ENCODE results near the gene DUSP16. TPM values are rescaled to one million over a fixed set of nuclear protein-coding genes. Genes with fewer than 3 reads are reported as not detected.

Gene DUSP16, protein sequence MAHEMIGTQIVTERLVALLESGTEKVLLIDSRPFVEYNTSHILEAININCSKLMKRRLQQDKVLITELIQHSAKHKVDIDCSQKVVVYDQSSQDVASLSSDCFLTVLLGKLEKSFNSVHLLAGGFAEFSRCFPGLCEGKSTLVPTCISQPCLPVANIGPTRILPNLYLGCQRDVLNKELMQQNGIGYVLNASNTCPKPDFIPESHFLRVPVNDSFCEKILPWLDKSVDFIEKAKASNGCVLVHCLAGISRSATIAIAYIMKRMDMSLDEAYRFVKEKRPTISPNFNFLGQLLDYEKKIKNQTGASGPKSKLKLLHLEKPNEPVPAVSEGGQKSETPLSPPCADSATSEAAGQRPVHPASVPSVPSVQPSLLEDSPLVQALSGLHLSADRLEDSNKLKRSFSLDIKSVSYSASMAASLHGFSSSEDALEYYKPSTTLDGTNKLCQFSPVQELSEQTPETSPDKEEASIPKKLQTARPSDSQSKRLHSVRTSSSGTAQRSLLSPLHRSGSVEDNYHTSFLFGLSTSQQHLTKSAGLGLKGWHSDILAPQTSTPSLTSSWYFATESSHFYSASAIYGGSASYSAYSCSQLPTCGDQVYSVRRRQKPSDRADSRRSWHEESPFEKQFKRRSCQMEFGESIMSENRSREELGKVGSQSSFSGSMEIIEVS
- 10 to 100 TPM; 42.1 to 48.6 TPM for total RNA-seq
- 22.5 TPM for polyA plus RNA-seq (ENCODE audit: insufficient read depth, low read depth, low replicate concordance)
- long read RNA-seq, donor 1, full-length matches to known transcripts = 13 of 64 reads
- long read RNA-seq, donor 1, partial matches to known transcripts = 51 of 64 reads
- long read RNA-seq, donor 1, other reads (novel, unspliced or antisense) = 0 of 64 reads
- long read RNA-seq, donor 2, full-length matches to known transcripts = 5 of 23 reads
- long read RNA-seq, donor 2, partial matches to known transcripts = 18 of 23 reads
- long read RNA-seq, donor 2, other reads (novel, unspliced or antisense) = 0 of 23 reads

DNA sequence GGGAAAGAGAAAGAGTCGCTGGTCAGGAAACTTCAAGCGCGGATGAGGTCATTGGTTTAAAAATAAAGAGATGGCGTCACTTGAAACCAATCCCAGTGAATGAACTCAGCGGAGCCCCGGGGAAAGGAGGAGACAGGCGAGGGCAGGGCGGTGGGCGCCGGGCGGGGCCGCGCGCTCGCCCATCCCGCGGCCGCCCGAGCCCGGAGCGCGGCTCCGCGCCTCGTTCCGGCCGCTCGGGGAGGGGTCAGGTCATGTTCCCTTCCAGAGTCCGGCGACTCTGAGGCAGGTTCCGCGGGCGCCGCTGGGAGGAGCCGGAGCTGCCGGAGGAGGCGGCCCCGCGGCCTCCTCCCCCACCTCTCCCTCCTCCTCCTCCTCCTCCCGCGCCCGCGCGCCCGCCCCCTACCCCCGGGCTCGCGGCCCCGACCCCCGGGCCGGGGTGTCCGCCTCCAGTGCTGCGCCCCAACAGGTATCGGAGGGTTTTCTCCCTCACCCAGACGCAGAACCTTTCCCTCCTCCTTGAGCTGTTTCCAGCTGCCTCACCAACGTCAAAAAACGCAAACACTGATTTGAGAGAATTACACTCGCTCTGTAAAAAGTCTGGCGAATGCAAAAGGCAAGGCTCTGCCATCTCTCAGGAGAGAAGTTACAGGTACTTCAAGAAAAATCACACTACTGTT, at the start of gene DUSP16:
TSS of gene DUSP16 (minus strand) at position 279 of the 677 bp plus-strand sequence. CDS start 41,765 bp downstream, outside the sequence.
- Histone ChIP-seq H3K9me3 (no peaks in the 10 kb centered on the region), H3K27me3 (no peaks in the 10 kb centered on the region), H3K27ac (peak within 1 kb of the TSS; percentile 100), H3K4me3 (peak within 1 kb of the TSS; percentile 91 to 96), H3K36me3 (ENCODE audit: low read depth, missing control alignments) (no peaks in the 10 kb centered on the region), H3K4me1 (peaks cover 18% of the 10 kb centered on the region)
- intact Hi-C loops (cut with DNase I; ENCODE audit: low total_unique reads) = loop anchor here (10.0 kb wide), 1 partner anchor 178 kb away; no protein-coding TSS in a partner anchor
- peak; percentile 94 for DNase-seq
- TF ChIP-seq, protein P1, sequence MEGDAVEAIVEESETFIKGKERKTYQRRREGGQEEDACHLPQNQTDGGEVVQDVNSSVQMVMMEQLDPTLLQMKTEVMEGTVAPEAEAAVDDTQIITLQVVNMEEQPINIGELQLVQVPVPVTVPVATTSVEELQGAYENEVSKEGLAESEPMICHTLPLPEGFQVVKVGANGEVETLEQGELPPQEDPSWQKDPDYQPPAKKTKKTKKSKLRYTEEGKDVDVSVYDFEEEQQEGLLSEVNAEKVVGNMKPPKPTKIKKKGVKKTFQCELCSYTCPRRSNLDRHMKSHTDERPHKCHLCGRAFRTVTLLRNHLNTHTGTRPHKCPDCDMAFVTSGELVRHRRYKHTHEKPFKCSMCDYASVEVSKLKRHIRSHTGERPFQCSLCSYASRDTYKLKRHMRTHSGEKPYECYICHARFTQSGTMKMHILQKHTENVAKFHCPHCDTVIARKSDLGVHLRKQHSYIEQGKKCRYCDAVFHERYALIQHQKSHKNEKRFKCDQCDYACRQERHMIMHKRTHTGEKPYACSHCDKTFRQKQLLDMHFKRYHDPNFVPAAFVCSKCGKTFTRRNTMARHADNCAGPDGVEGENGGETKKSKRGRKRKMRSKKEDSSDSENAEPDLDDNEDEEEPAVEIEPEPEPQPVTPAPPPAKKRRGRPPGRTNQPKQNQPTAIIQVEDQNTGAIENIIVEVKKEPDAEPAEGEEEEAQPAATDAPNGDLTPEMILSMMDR (IDR thresholded peaks at IDR 0.05) = peak in 1 of 3 experiments; percentile 40
- no peak for TF ChIP-seq POLR2A (IDR thresholded peaks at IDR 0.05)
- 1% methylated on average over 37 to 44 of the region's 59 CpGs for WGBS, 2 donors

DNA sequence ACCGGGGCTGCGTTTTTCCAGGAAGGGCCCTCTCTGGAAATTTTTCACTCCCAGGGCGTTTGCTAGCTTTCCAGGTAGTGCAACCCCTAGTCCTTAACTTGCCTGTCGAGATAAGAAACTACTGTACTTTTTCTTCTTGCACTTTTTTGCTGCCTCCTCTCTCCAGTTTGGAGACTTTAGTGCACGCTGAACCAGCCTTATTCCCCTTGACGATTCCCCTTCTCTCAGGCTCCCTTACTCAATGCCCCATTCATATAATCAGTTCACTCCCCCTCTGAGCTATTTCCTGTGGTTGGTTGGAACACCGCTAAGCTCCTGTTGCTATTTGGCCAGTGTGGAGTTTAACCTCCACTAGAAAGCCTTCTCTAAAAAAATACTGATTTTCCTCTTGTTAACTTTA, 49.7 kb upstream of the DUSP16 start:
- no peaks in the 10 kb centered on the region for H3K9me3 ChIP-seq
- no peak for DNase-seq
- 0 to 1% methylated on average over 7 of the region's 7 CpGs for WGBS, 2 donors
- intact Hi-C loops (cut with DNase I; ENCODE audit: low total_unique reads) = no loop called here
- no peaks in the 10 kb centered on the region for H3K36me3 ChIP-seq (ENCODE audit: low read depth, missing control alignments)
- H3K4me1 ChIP-seq = peaks cover 32% of the 10 kb centered on the region
- no peak for TF ChIP-seq POLR2A (IDR thresholded peaks at IDR 0.05)
- TF ChIP-seq, protein P1 (IDR thresholded peaks at IDR 0.05) = no peak
- peak overlapping the region; percentile 97 to 98 for H3K27ac ChIP-seq
- no peaks in the 10 kb centered on the region for H3K27me3 ChIP-seq
- peak overlapping the region; percentile 91 to 92 for H3K4me3 ChIP-seq

DNA sequence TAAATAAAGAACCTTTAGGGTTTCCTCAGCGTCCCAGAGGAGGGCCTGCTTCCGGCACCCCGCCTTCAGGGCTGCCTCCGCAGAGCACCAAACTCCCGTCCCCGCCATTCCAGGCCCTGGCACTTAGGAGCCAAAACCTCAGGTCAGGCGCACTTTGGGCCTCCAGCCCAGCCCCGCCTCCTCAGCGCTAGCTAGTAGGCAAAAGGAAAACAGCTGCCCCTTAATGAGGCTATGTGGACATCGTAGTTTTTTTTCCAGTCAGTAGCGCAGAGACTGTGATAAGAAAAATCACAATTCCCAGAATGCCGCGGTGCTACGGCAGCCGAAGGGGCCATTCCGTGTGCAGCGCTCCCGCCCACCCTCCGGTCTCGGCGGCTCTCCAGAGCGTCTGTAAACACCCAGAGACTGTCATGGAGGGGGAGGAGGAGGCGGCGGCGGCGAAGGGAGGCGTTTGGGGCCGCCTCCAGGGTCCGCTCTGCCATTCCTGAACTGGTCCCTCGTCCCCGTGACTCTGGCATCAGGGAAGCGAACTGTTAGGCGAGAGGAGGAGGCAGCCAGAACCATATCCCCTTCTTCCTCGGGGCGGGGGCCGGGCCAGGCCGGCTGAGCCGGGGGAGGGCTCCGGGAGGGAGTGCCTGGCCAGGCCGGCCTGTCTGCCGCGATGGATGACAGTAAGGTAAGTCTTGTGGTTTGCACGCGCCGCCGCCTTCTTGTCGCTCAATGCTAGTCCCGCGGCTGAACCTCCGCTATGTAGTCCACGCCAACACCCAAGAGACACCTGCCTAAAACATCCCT, 49.0 kb upstream of the DUSP16 start, which contains the start of gene CREBL2:
TSS of gene CREBL2 (plus strand) at position 365 of the 795 bp plus-strand sequence. CDS start at position 662, 297 bp downstream.
- intact Hi-C loops (cut with DNase I; ENCODE audit: low total_unique reads) = no loop called here
- no peaks in the 10 kb centered on the region for H3K9me3 ChIP-seq
- H3K27ac ChIP-seq = peak within 1 kb of the TSS; percentile 97 to 98
- H3K36me3 ChIP-seq (ENCODE audit: low read depth, missing control alignments) = no peaks in the 10 kb centered on the region
- H3K4me3 ChIP-seq = peak within 1 kb of the TSS; percentile 91 to 92
- H3K27me3 ChIP-seq = no peaks in the 10 kb centered on the region
- peaks cover 26% of the 10 kb centered on the region for H3K4me1 ChIP-seq
- peak; percentile 95 for DNase-seq
- 0 to 1% methylated on average over 17 to 45 of the region's 51 CpGs for WGBS, 2 donors
- TF ChIP-seq, protein P1 (IDR thresholded peaks at IDR 0.05) = peak in 2 of 3 experiments; percentile 4 to 14
- peak; percentile 36 for TF ChIP-seq POLR2A (IDR thresholded peaks at IDR 0.05)

DNA sequence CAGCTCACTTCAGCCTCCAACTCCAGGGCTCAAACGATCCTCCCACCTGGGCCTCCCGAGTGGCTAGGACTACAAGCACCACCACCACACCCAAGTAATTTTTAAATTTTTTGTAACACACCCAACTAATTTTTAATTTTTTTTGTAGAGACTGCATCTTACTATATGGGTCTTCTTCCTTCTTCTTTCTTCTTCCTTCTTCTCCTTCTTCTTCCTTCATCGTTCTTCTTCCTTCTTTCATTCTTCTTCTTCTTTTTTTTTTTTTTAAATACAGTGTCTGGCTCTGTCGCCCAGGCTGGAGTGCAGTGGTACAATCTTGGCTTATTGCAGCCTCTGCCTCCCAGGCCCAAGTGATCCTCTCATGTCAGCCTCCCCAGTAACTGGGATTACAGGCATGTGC, 48.0 kb upstream of the DUSP16 start:
- Histone ChIP-seq H3K27me3 (no peaks in the 10 kb centered on the region), H3K9me3 (no peaks in the 10 kb centered on the region), H3K36me3 (ENCODE audit: low read depth, missing control alignments) (no peaks in the 10 kb centered on the region), H3K27ac (peak overlapping the region; percentile 97 to 98), H3K4me1 (peaks cover 22% of the 10 kb centered on the region), H3K4me3 (peak overlapping the region in 1 of 2 donors; percentile 91)
- 76 to 86% methylated on average over 4 of the region's 4 CpGs for WGBS, 2 donors
- TF ChIP-seq POLR2A (IDR thresholded peaks at IDR 0.05) = no peak
- TF ChIP-seq, protein P1 (IDR thresholded peaks at IDR 0.05) = no peak
- no peak for DNase-seq
- intact Hi-C loops (cut with DNase I; ENCODE audit: low total_unique reads) = no loop called here
